WTC11 (cell line): ENCODE data around the gene SLC17A5. TPM values are rescaled to one million over a fixed set of nuclear protein-coding genes. Genes with fewer than 3 reads are reported as not detected.

ENCODE experiments used
- ATAC-seq: fragments of 200-7000 bp; cut with Tn5 transposase; 2 replicates; pipeline ENCODE4 v1.10.0; 2021; ENCODE audit warnings: mild to moderate bottlenecking, moderate library complexity
- CTCF ChIA-PET: fragments of 300-600 bp; sonication (Branson Sonifier 250); formaldehyde crosslinking; loops from one replicate; lab custom pipeline; 2021; ENCODE audit warnings: antibody characterized with exemption; lab: Charles Lee
- POLR2A ChIA-PET: fragments of 350-600 bp; sonication (Branson Sonifier 250); formaldehyde crosslinking; loops from one replicate; lab custom pipeline; 2021; ENCODE audit warnings: antibody characterized with exemption; lab: Charles Lee
- DNase-seq: peaks from one replicate; pipeline ENCODE4 v3.0.0; 2021; ENCODE audit warnings: low spot score
- H3K27ac Mint-ChIP-seq: 2 replicates; pipeline ENCODE4 v1.8.0; 2021; ENCODE audit warnings: mixed read lengths
- H3K27me3 Mint-ChIP-seq: 2 replicates; pipeline ENCODE4 v1.8.0; 2021; ENCODE audit warnings: low read depth, mild to moderate bottlenecking, moderate library complexity, mixed read lengths
- H3K36me3 Mint-ChIP-seq: 2 replicates; pipeline ENCODE4 v1.8.0; 2021; ENCODE audit warnings: mixed read lengths
- H3K4me1 Mint-ChIP-seq: 2 replicates; pipeline ENCODE4 v1.8.0; 2022; ENCODE audit warnings: mixed read lengths
- H3K4me3 Mint-ChIP-seq: 2 replicates; pipeline ENCODE4 v1.8.0; 2021; ENCODE audit warnings: mild to moderate bottlenecking, moderate library complexity, mixed read lengths
- H3K9me3 Mint-ChIP-seq: 2 replicates; pipeline ENCODE4 v1.8.0; 2021; ENCODE audit warnings: mixed read lengths
- CTCF ChIP-seq: fragments of 200-600 bp; IDR thresholded peaks from 2 replicates; pipeline ENCODE4 v1.8.0; 2022; ENCODE audit warnings: antibody characterized with exemption
- E2F4 ChIP-seq: sonication (generic); formaldehyde crosslinking; IDR thresholded peaks from 2 replicates; pipeline ENCODE4 v1.8.1; 2022; ENCODE audit warnings: low read depth, mild to moderate bottlenecking, moderate library complexity, missing genetic modification reagents, borderline replicate concordance
- ESRRA ChIP-seq: sonication (generic); formaldehyde crosslinking; IDR thresholded peaks from 2 replicates; pipeline ENCODE4 v1.8.1; 2022; ENCODE audit warnings: mild to moderate bottlenecking, missing genetic modification reagents, borderline replicate concordance
- FOXP1 ChIP-seq: sonication (generic); formaldehyde crosslinking; IDR thresholded peaks from 2 replicates; pipeline ENCODE4 v1.8.0; 2022; ENCODE audit warnings: missing genetic modification reagents, mild to moderate bottlenecking, moderate library complexity, borderline replicate concordance
- FOXP4 ChIP-seq: sonication (generic); formaldehyde crosslinking; IDR thresholded peaks from 2 replicates; pipeline ENCODE4 v1.8.0; 2022; ENCODE audit warnings: mild to moderate bottlenecking, missing genetic modification reagents
- GRHL2 ChIP-seq: fragments of 250-450 bp; sonication (Bioruptor Pico); IDR thresholded peaks from 2 replicates; pipeline ENCODE4 v1.8.0; 2022; ENCODE audit warnings: mild to moderate bottlenecking, moderate library complexity; ENCODE audit not compliant: insufficient replicate concordance, severe bottlenecking
- HMGA2 ChIP-seq: fragments of 250-450 bp; sonication (Bioruptor Pico); IDR thresholded peaks from 2 replicates; pipeline ENCODE4 v1.4.0; 2021; ENCODE audit warnings: mild to moderate bottlenecking, moderate library complexity
- MLX ChIP-seq: sonication (generic); formaldehyde crosslinking; IDR thresholded peaks from 2 replicates; pipeline ENCODE4 v1.8.1; 2023; ENCODE audit warnings: mild to moderate bottlenecking, missing genetic modification reagents, moderate library complexity
- NFE2L1 ChIP-seq: sonication (generic); formaldehyde crosslinking; IDR thresholded peaks from 2 replicates; pipeline ENCODE4 v1.8.1; 2023; ENCODE audit warnings: missing genetic modification reagents
- NFYB ChIP-seq: sonication (generic); formaldehyde crosslinking; conservative IDR thresholded peaks from 2 replicates; pipeline ENCODE4 v1.8.0; 2022; ENCODE audit warnings: low read depth, missing genetic modification reagents
- NR2C2 ChIP-seq: sonication (generic); formaldehyde crosslinking; IDR thresholded peaks from 2 replicates; pipeline ENCODE4 v1.8.0; 2022; ENCODE audit warnings: mild to moderate bottlenecking, missing genetic modification reagents
- TCF7 ChIP-seq: sonication (generic); formaldehyde crosslinking; IDR thresholded peaks from 2 replicates; pipeline ENCODE4 v1.8.0; 2022; ENCODE audit warnings: mild to moderate bottlenecking, low read depth, missing genetic modification reagents, moderate library complexity
- ZMAT4 ChIP-seq: fragments of 250-450 bp; sonication (Bioruptor Pico); IDR thresholded peaks from 2 replicates; pipeline ENCODE4 v1.9.0; 2021; ENCODE audit warnings: mild to moderate bottlenecking
- ZNF317 ChIP-seq: sonication (generic); formaldehyde crosslinking; IDR thresholded peaks from 2 replicates; pipeline ENCODE4 v1.8.1; 2023; ENCODE audit warnings: low read depth, mild to moderate bottlenecking, moderate library complexity, missing genetic modification reagents, borderline replicate concordance
- ZNF423 ChIP-seq: fragments of 250-450 bp; sonication (Bioruptor Pico); IDR thresholded peaks from 2 replicates; pipeline ENCODE4 v2.1.2; 2022; ENCODE audit warnings: mild to moderate bottlenecking, moderate library complexity
- ZNF532 ChIP-seq: fragments of 250-450 bp; sonication (Bioruptor Pico); IDR thresholded peaks from 2 replicates; pipeline ENCODE4 v1.9.0; 2021; ENCODE audit warnings: mild to moderate bottlenecking, borderline replicate concordance
- total RNA-seq: library from RNA; stranded (reverse); gene quantifications from 3 replicates; pipeline ENCODE4 v1.2.3, GENCODE V29; 2021

The SLC17A5 gene
- total RNA-seq, 1 experiment from 2014 or later: 9.3 TPM

GRCh38 chr6:73694711-73695411 is 41.1 kb upstream of the SLC17A5 start:
- ChIA-PET CTCF (interaction anchor here (2.1 kb wide), 1 partner anchor 38 kb away, joined by 4 read pairs; no protein-coding TSS in a partner anchor), POLR2A (no interaction called here)
- H3K4me3 Mint-ChIP-seq: peak overlapping the region; percentile 74
- H3K27me3 Mint-ChIP-seq: peaks cover 13% of the 10 kb centered on the region
- peaks cover 11% of the 10 kb centered on the region for H3K9me3 Mint-ChIP-seq
- H3K4me1 Mint-ChIP-seq: peaks cover 37% of the 10 kb centered on the region
- peaks cover 10% of the 10 kb centered on the region; the same call in 1 of the 2 replicates for H3K36me3 Mint-ChIP-seq
- TF ChIP-seq ZMAT4 (CRISPR knock-in tag) (no peak), ZNF317 (CRISPR knock-in tag) (no peak), TCF7 (CRISPR knock-in tag) (no peak), FOXP4 (CRISPR knock-in tag) (no peak), MLX (CRISPR knock-in tag) (no peak), NFYB (CRISPR knock-in tag) (no peak), FOXP1 (no peak), NR2C2 (CRISPR knock-in tag) (no peak), HMGA2 (CRISPR knock-in tag) (no peak), CTCF (no peak), ESRRA (CRISPR knock-in tag) (no peak), GRHL2 (CRISPR knock-in tag) (no peak), ZNF423 (CRISPR knock-in tag) (no peak), E2F4 (CRISPR knock-in tag) (no peak), NFE2L1 (CRISPR knock-in tag) (no peak), ZNF532 (CRISPR knock-in tag) (no peak)
- DNase-seq (no peak), ATAC-seq (no peak)
- no peak overlapping the region for H3K27ac Mint-ChIP-seq
